ENCODE data around the gene TJP3. TPM values are rescaled to one million over a fixed set of nuclear protein-coding genes. Genes with fewer than 3 reads are reported as not detected.

The TJP3 gene
- total RNA-seq, 1 donor from 2014 or later = 2.0 TPM

DNA sequence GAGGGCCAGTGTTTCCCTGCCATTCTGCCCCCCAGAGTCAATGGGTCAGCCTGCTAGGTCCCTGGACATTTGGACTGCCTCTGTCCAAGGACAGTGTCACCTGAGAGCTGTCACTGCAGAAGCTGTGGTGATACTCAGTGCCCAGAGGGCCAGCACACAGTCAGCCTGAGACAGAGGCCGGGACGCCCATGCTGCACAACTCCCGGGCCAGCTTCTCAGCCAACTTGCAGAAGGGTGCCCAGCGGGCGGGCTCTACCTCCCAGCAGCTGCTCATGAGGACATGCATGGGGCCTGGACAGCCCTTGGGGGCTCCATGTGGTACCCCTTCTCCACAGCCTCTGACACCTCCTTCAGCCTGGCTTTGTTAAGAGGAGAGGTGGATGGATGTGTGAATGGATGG is 67.6 kb downstream of the TJP3 start:
- Mint-ChIP-seq H3K4me3 (ENCODE audit: unreplicated experiment) (no peak overlapping the region), H3K27ac (ENCODE audit: unreplicated experiment) (no peak overlapping the region), H3K27me3 (ENCODE audit: low read depth, unreplicated experiment) (peaks cover 16% of the 10 kb centered on the region), H3K9me3 (ENCODE audit: unreplicated experiment) (peaks cover 1% of the 10 kb centered on the region), H3K36me3 (ENCODE audit: low read depth, unreplicated experiment) (peaks cover 3% of the 10 kb centered on the region), H3K4me1 (ENCODE audit: low read depth, unreplicated experiment) (no peaks in the 10 kb centered on the region)
- Histone ChIP-seq H3K36me3 (ENCODE audit: insufficient read depth, low read length) (no peaks in the 10 kb centered on the region), H3K9me3 (ENCODE audit: insufficient read depth, low read depth, low read length) (peaks cover 2% of the 10 kb centered on the region), H3K4me3 (ENCODE audit: insufficient read depth, low read depth, low read length) (no peak overlapping the region), H3K4me2 (ENCODE audit: low read length) (no peak overlapping the region), H3K79me2 (ENCODE audit: insufficient read depth, low read length) (no peaks in the 10 kb centered on the region), H3K9ac (ENCODE audit: low read length) (no peak overlapping the region), H2AFZ (ENCODE audit: low read depth, low read length) (no peak overlapping the region), H3K27me3 (ENCODE audit: insufficient read depth, low read length) (no peaks in the 10 kb centered on the region), H4K20me1 (ENCODE audit: insufficient read depth, low read length) (no peaks in the 10 kb centered on the region), H3K27ac (ENCODE audit: low read depth, low read length) (no peak overlapping the region), H3K4me1 (ENCODE audit: insufficient read depth, low read length) (no peaks in the 10 kb centered on the region)
- no peak for DNase-seq (ENCODE audit: low read depth)
- TF ChIP-seq, protein P1, sequence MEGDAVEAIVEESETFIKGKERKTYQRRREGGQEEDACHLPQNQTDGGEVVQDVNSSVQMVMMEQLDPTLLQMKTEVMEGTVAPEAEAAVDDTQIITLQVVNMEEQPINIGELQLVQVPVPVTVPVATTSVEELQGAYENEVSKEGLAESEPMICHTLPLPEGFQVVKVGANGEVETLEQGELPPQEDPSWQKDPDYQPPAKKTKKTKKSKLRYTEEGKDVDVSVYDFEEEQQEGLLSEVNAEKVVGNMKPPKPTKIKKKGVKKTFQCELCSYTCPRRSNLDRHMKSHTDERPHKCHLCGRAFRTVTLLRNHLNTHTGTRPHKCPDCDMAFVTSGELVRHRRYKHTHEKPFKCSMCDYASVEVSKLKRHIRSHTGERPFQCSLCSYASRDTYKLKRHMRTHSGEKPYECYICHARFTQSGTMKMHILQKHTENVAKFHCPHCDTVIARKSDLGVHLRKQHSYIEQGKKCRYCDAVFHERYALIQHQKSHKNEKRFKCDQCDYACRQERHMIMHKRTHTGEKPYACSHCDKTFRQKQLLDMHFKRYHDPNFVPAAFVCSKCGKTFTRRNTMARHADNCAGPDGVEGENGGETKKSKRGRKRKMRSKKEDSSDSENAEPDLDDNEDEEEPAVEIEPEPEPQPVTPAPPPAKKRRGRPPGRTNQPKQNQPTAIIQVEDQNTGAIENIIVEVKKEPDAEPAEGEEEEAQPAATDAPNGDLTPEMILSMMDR (IDR thresholded peaks at IDR 0.05; ENCODE audit: insufficient read depth, low read depth, low read length) = no peak
- no peak for TF ChIP-seq EZH2 (IDR thresholded peaks at IDR 0.05; ENCODE audit: insufficient read depth, low read length)
- no peak for FAIRE-seq

DNA sequence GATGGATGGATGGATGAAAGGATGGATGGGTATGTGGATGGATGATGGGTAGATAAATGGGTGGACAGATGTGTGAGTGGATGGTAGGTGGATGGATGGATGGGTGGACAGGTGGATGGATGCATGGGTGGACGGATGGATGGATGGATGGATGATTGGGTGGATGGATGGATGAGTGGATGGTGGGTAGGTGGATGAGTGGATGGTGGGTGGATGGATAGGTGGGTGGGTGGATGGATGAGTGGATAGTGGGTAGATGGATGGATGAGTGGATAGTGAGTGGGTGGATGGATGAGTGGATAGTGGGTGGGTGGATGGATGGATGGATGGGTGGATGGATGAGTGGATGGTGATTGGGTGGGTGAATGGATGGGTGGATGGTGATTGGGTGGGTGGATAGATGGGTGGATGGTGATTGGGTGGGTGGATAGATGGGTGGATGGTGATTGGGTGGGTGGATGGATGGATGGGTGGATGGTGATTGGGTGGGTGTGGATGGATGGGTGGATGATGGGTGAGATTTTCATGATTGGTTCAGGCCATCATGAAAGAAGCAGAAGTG is 68.4 kb downstream of the TJP3 start:
- Mint-ChIP-seq H3K9me3 (ENCODE audit: unreplicated experiment) (peaks cover 8% of the 10 kb centered on the region), H3K27me3 (ENCODE audit: low read depth, unreplicated experiment) (peaks cover 16% of the 10 kb centered on the region), H3K27ac (ENCODE audit: unreplicated experiment) (no peak overlapping the region), H3K36me3 (ENCODE audit: low read depth, unreplicated experiment) (peaks cover 2% of the 10 kb centered on the region), H3K4me3 (ENCODE audit: unreplicated experiment) (no peak overlapping the region), H3K4me1 (ENCODE audit: low read depth, unreplicated experiment) (no peaks in the 10 kb centered on the region)
- H3K9ac ChIP-seq (ENCODE audit: low read length) = no peak overlapping the region
- peaks cover 9% of the 10 kb centered on the region for H3K9me3 ChIP-seq (ENCODE audit: insufficient read depth, low read depth, low read length)
- TF ChIP-seq, protein P1 (IDR thresholded peaks at IDR 0.05; ENCODE audit: insufficient read depth, low read depth, low read length) = no peak
- no peak for TF ChIP-seq EZH2 (IDR thresholded peaks at IDR 0.05; ENCODE audit: insufficient read depth, low read length)
- H3K4me3 ChIP-seq (ENCODE audit: insufficient read depth, low read depth, low read length) = no peak overlapping the region
- H3K79me2 ChIP-seq (ENCODE audit: insufficient read depth, low read length) = no peaks in the 10 kb centered on the region
- no peaks in the 10 kb centered on the region for H3K36me3 ChIP-seq (ENCODE audit: insufficient read depth, low read length)
- FAIRE-seq (no peak), DNase-seq (ENCODE audit: low read depth) (no peak)
- no peak overlapping the region for H3K4me2 ChIP-seq (ENCODE audit: low read length)
- H2AFZ ChIP-seq (ENCODE audit: low read depth, low read length) = no peak overlapping the region
- no peaks in the 10 kb centered on the region for H3K4me1 ChIP-seq (ENCODE audit: insufficient read depth, low read length)
- no peak overlapping the region for H3K27ac ChIP-seq (ENCODE audit: low read depth, low read length)
- no peaks in the 10 kb centered on the region for H3K27me3 ChIP-seq (ENCODE audit: insufficient read depth, low read length)
- no peaks in the 10 kb centered on the region for H4K20me1 ChIP-seq (ENCODE audit: insufficient read depth, low read length)

DNA sequence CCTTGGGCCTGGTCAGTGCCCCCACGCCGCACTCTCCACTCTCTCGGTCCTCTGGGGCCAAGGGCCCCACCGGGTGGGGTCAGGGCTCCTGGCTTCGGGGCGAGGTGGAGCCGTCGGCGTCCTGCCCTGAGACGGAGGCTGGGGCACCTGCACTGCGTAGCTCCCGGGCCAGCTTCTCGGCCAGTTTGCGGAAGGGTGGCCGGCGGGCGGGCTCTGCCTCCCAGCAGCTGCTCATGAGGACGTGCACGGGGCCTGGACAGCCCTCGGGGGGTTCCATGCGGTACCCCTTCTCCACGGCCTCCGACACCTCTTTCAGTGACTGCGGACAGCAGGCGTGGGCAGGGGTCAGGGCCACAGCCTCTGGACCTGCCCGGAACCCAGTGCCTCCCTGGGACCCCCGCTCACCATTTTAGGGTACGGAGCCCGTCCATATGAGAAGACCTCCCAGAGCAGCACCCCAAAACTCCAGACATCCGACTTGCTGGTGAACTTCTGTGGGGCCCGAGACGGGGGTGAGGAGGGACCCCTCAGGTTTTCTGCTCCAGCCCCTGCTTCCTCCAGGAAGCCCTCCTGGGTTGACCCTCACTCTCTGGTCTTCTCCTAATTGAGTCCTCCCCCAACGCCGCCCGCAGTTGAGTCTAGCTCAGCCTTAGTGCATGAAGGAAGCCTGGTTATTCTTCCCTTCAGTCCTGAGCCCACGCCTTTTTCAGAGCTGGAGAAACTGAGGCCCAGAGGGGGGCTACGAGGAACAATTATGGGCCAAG is 70.1 kb downstream of the TJP3 start:
- Histone ChIP-seq H3K4me1 (ENCODE audit: insufficient read depth, low read length) (no peaks in the 10 kb centered on the region), H3K4me2 (ENCODE audit: low read length) (no peak overlapping the region), H4K20me1 (ENCODE audit: insufficient read depth, low read length) (no peaks in the 10 kb centered on the region), H3K36me3 (ENCODE audit: insufficient read depth, low read length) (no peaks in the 10 kb centered on the region), H2AFZ (ENCODE audit: low read depth, low read length) (no peak overlapping the region), H3K79me2 (ENCODE audit: insufficient read depth, low read length) (no peaks in the 10 kb centered on the region), H3K27ac (ENCODE audit: low read depth, low read length) (no peak overlapping the region), H3K27me3 (ENCODE audit: insufficient read depth, low read length) (no peaks in the 10 kb centered on the region), H3K9ac (ENCODE audit: low read length) (no peak overlapping the region), H3K4me3 (ENCODE audit: insufficient read depth, low read depth, low read length) (no peak overlapping the region), H3K9me3 (ENCODE audit: insufficient read depth, low read depth, low read length) (peaks cover 22% of the 10 kb centered on the region)
- FAIRE-seq (no peak), DNase-seq (ENCODE audit: low read depth) (no peak)
- Mint-ChIP-seq H3K9me3 (ENCODE audit: unreplicated experiment) (peaks cover 21% of the 10 kb centered on the region), H3K36me3 (ENCODE audit: low read depth, unreplicated experiment) (peaks cover 9% of the 10 kb centered on the region), H3K4me3 (ENCODE audit: unreplicated experiment) (no peak overlapping the region), H3K4me1 (ENCODE audit: low read depth, unreplicated experiment) (no peaks in the 10 kb centered on the region), H3K27ac (ENCODE audit: unreplicated experiment) (no peak overlapping the region), H3K27me3 (ENCODE audit: low read depth, unreplicated experiment) (peaks cover 11% of the 10 kb centered on the region)
- TF ChIP-seq EZH2 (IDR thresholded peaks at IDR 0.05; ENCODE audit: insufficient read depth, low read length) = no peak
- TF ChIP-seq, protein P1 (IDR thresholded peaks at IDR 0.05; ENCODE audit: insufficient read depth, low read depth, low read length) = no peak

All from astrocyte (in vitro differentiated cells and primary cell).